CD4-positive, alpha-beta T cell (primary cell): ENCODE data around the gene C9orf43. TPM values are rescaled to one million over a fixed set of nuclear protein-coding genes. Genes with fewer than 3 reads are reported as not detected.
"Not testable (repeated sequence)": the region's sequence is repeated elsewhere in the genome, so short reads cannot be mapped to it uniquely, and the experiment has no call there.

ENCODE experiments used
- ATAC-seq: fragments of 200-7000 bp; cut with Tn5 transposase; one replicate; pipeline ENCODE4 v1.10.0; 2022; ENCODE audit warnings: mild to moderate bottlenecking; ENCODE audit not compliant: poor library complexity
- CTCF ChIA-PET: fragments of 350-600 bp; sonication (Branson Sonifier 250); formaldehyde crosslinking; loops from one replicate; lab custom pipeline; 2021; ENCODE audit warnings: antibody characterized with exemption, inconsistent platforms; lab: Charles Lee
- POLR2A ChIA-PET: fragments of 350-600 bp; sonication (Branson Sonifier 250); formaldehyde crosslinking; loops from one replicate; lab custom pipeline; 2021; ENCODE audit warnings: antibody characterized with exemption, inconsistent platforms; lab: Charles Lee
- DNase-seq, 14 experiments: peaks; one replicate each; pipeline ENCODE4 v3.0.0-alpha.2; 2013 to 2020; ENCODE audit warnings: mixed read lengths in 2 of 14
- H3K27ac ChIP-seq, 2 donors: one replicate each; pipeline versions ENCODE4 v1.5.1 to v1.7.0; 2013; ENCODE audit warnings: low read length in 2 of 2, low read depth in 1 of 2, mild to moderate bottlenecking in 1 of 2
- H3K27me3 ChIP-seq, 2 experiments: 1 replicate in 1 of 2; 2 replicates in 1 of 2; pipeline versions ENCODE4 v1.6.1 to v1.7.0; 2013; ENCODE audit warnings: low read length in 2 of 2, control low read depth in 1 of 2, mild to moderate bottlenecking in 1 of 2, moderate library complexity in 1 of 2; ENCODE audit not compliant: insufficient read depth in 2 of 2, control insufficient read depth in 1 of 2
- H3K36me3 ChIP-seq: one replicate; pipeline ENCODE4 v1.6.1; 2013; ENCODE audit warnings: low read length, control low read depth; ENCODE audit not compliant: insufficient read depth
- H3K4me1 ChIP-seq: one replicate; pipeline ENCODE4 v1.6.1; 2013; ENCODE audit warnings: low read length, control low read depth; ENCODE audit not compliant: insufficient read depth
- H3K4me3 ChIP-seq: one replicate; pipeline ENCODE4 v1.5.1; 2013; ENCODE audit warnings: mild to moderate bottlenecking, low read length, moderate library complexity
- H3K9me3 ChIP-seq, 2 experiments: 1 replicate in 1 of 2; 2 replicates in 1 of 2; pipeline versions ENCODE4 v1.6.1 to v1.7.0; 2013; ENCODE audit warnings: low read length in 2 of 2, mild to moderate bottlenecking in 2 of 2, control low read depth in 1 of 2, moderate library complexity in 1 of 2; ENCODE audit not compliant: control insufficient read depth in 1 of 2, insufficient read depth in 1 of 2
- H3K27ac Mint-ChIP-seq: one replicate; pipeline ENCODE4 v1.8.0; 2020; ENCODE audit warnings: mixed read lengths
- H3K27me3 Mint-ChIP-seq: one replicate; pipeline ENCODE4 v1.8.0; 2021; ENCODE audit warnings: mixed read lengths
- H3K36me3 Mint-ChIP-seq: one replicate; pipeline ENCODE4 v1.8.0; 2021; ENCODE audit warnings: low read depth, mixed read lengths
- H3K4me1 Mint-ChIP-seq: one replicate; pipeline ENCODE4 v1.8.0; 2021; ENCODE audit warnings: low read depth, mixed read lengths
- H3K4me3 Mint-ChIP-seq: one replicate; pipeline ENCODE4 v1.8.0; 2020; ENCODE audit warnings: mild to moderate bottlenecking, mixed read lengths
- H3K9me3 Mint-ChIP-seq: one replicate; pipeline ENCODE4 v1.8.0; 2020; ENCODE audit warnings: mixed read lengths
- intact Hi-C, 2 experiments: fragments of 100-400 bp; cut with DNase I in 1 of 2; cut with micrococcal nuclease in 1 of 2; formaldehyde crosslinking; loops; one replicate each; pipeline versions ENCODE4 v1.15.1 to v1.9.0; 2023 to 2025; cut with DNase I, micrococcal nuclease
- total RNA-seq, 174 experiments: library from RNA in 2 of 174; stranded (reverse) in 2 of 174; gene quantifications; one replicate each; pipeline ENCODE4 v1.2.3 and lab custom pipeline; 2021 to 2026
- TF ChIP-seq, protein P1 (sequence below): fragments of 200-600 bp; IDR thresholded peaks from one replicate; pipeline ENCODE4 v1.8.0; 2022; ENCODE audit warnings: antibody characterized with exemption, mild to moderate bottlenecking

C9orf43 gene
- total RNA-seq, 2 experiments from 2014 or later = 0.60 to 0.95 TPM

DNA sequence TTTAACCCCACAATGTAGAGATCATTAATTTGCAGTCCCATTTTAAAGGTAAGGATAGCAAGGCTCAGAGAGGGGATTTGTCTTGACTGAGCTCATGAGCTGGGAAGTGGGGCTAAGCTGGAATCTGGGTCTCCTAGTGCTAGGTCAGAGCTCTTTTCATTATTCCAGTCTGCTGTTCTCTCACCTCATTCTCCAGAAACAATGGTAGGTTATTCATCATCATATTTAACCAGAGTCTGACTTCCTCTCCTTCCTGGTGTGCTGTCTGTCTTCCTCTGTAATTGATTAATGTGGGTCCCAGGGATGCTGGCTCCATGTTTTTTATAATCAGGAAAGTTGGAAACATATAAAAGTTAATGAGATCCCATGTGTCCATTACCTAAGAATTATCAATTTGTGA, 20.6 kb downstream of the C9orf43 start:
- POLR2A ChIA-PET = no interaction called here
- H3K9me3 Mint-ChIP-seq = peaks cover 2% of the 10 kb centered on the region
- no peak overlapping the region for H3K27ac Mint-ChIP-seq
- intact Hi-C loops = no loop called here
- H3K4me1 ChIP-seq = no peaks in the 10 kb centered on the region
- CTCF ChIA-PET = no interaction called here
- H3K36me3 ChIP-seq = no peaks in the 10 kb centered on the region
- H3K36me3 Mint-ChIP-seq = no peaks in the 10 kb centered on the region
- DNase-seq (no peak), ATAC-seq (no peak)
- no peak overlapping the region for H3K27ac ChIP-seq
- no peaks in the 10 kb centered on the region for H3K9me3 ChIP-seq
- H3K27me3 Mint-ChIP-seq = no peaks in the 10 kb centered on the region
- no peaks in the 10 kb centered on the region for H3K27me3 ChIP-seq
- no peak overlapping the region for H3K4me3 Mint-ChIP-seq
- TF ChIP-seq, protein P1, sequence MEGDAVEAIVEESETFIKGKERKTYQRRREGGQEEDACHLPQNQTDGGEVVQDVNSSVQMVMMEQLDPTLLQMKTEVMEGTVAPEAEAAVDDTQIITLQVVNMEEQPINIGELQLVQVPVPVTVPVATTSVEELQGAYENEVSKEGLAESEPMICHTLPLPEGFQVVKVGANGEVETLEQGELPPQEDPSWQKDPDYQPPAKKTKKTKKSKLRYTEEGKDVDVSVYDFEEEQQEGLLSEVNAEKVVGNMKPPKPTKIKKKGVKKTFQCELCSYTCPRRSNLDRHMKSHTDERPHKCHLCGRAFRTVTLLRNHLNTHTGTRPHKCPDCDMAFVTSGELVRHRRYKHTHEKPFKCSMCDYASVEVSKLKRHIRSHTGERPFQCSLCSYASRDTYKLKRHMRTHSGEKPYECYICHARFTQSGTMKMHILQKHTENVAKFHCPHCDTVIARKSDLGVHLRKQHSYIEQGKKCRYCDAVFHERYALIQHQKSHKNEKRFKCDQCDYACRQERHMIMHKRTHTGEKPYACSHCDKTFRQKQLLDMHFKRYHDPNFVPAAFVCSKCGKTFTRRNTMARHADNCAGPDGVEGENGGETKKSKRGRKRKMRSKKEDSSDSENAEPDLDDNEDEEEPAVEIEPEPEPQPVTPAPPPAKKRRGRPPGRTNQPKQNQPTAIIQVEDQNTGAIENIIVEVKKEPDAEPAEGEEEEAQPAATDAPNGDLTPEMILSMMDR = no peak
- H3K4me1 Mint-ChIP-seq = no peaks in the 10 kb centered on the region
- no peak overlapping the region for H3K4me3 ChIP-seq

DNA sequence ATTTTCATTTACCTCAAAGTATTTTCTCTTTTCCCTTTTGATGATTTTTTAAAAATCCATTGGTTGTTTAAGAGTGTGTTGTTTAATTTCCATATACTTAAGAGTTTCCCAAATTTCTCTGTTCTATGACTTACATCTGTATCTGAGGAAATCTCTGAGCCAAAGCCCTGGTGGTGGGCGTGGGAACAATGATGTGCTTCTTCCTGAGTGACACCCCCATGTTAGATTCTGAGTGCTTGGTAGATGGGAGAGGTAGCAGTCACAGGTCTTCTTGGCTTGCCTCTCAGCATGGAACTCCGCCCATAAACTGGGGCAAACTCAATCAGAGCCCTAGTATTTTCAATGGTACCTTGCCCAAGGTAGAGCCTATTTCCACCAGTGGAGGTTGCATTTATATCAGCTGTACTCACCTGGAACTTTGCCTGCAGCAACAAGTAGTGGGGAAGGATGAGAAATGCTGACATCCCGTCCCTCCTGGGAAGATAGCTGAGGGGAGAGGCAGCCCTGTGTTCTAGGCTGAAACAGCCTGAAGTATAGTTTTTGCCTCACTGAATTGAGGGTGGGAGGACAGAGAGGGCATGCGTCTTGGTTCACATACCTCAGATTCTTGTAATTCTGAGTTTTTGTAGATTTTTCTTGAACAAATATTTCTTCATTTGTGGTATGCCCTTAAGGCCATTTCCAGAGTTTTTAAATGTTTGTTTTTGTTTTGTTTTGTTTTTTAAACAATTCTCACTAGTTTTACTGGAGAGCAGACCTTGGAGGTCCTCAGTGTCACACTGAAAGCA, 26.4 kb downstream of the C9orf43 start:
- DNase-seq (no peak), ATAC-seq (no peak)
- ChIA-PET CTCF (no interaction called here), POLR2A (no interaction called here)
- Mint-ChIP-seq H3K36me3 (no peaks in the 10 kb centered on the region), H3K9me3 (peaks cover 2% of the 10 kb centered on the region), H3K4me3 (no peak overlapping the region), H3K4me1 (no peaks in the 10 kb centered on the region), H3K27me3 (no peaks in the 10 kb centered on the region), H3K27ac (no peak overlapping the region)
- Histone ChIP-seq H3K4me3 (no peak overlapping the region), H3K27ac (no peak overlapping the region), H3K9me3 (no peaks in the 10 kb centered on the region), H3K4me1 (no peaks in the 10 kb centered on the region), H3K36me3 (no peaks in the 10 kb centered on the region), H3K27me3 (no peaks in the 10 kb centered on the region)
- TF ChIP-seq, protein P1 = no peak
- intact Hi-C loops = no loop called here

DNA sequence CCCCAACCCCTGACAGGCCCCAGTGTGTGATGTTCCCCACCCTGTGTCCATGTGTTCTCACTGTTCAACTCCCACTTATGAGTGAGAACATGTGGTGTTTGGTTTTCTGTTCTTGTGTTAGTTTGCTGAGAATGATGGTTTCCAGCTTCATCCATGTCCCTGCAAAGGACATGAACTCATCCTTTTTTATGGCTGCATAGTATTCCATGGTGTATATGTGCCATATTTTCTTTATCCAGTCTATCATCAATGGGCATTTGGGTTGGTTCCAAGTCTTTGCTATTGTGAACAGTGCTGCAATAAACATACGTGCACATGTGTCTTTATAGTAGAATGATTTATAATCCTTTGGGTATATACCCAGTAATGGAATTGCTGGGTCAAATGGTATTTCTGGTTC, 27.2 kb downstream of the C9orf43 start:
- CTCF ChIA-PET = not testable (repeated sequence)

DNA sequence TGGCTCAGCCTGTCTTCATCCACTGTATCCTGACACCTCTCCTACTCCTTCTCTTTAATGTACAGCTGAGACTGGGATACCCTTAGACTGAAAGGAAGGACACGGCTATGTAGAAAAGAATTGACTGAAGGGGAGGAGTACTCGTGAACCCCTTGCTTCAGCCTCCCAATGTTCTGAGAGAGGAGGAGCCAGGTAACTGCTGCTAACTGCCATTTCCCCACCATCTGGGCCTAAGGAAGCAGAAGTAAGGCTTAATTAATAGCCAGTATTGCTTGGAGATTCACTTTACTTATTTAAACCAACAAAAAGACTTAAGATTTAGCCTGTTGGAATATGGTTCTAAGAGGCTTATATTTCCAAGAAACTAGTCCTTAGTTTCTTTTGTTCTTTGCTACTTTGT, 34.2 kb downstream of the C9orf43 start:
- ChIA-PET POLR2A (no interaction called here), CTCF (no interaction called here)
- Histone ChIP-seq H3K4me3 (no peak overlapping the region), H3K27ac (no peak overlapping the region), H3K4me1 (no peaks in the 10 kb centered on the region), H3K27me3 (no peaks in the 10 kb centered on the region), H3K36me3 (no peaks in the 10 kb centered on the region), H3K9me3 (no peaks in the 10 kb centered on the region)
- TF ChIP-seq, protein P1 = no peak
- H3K27me3 Mint-ChIP-seq = no peaks in the 10 kb centered on the region
- ATAC-seq = no peak
- no peaks in the 10 kb centered on the region for H3K4me1 Mint-ChIP-seq
- H3K4me3 Mint-ChIP-seq = no peak overlapping the region
- DNase-seq = no peak
- no peak overlapping the region for H3K27ac Mint-ChIP-seq
- H3K36me3 Mint-ChIP-seq = no peaks in the 10 kb centered on the region
- intact Hi-C loops = no loop called here
- H3K9me3 Mint-ChIP-seq = no peaks in the 10 kb centered on the region

More for the DNA sequence above, 27.2 kb downstream of the C9orf43 start:
- H3K9me3 Mint-ChIP-seq, H3K27me3 ChIP-seq, H3K27ac ChIP-seq, H3K9me3 ChIP-seq, H3K4me3 Mint-ChIP-seq, H3K4me1 ChIP-seq, H3K4me3 ChIP-seq, POLR2A ChIA-PET, H3K36me3 ChIP-seq, H3K36me3 Mint-ChIP-seq, intact Hi-C loops, ATAC-seq, H3K27me3 Mint-ChIP-seq, H3K27ac Mint-ChIP-seq, H3K4me1 Mint-ChIP-seq, DNase-seq: not testable (repeated sequence)
